ENCODE data around the gene TRMO. TPM values are rescaled to one million over a fixed set of nuclear protein-coding genes. Genes with fewer than 3 reads are reported as not detected.

Gene TRMO
- 12.1 and 13.0 TPM in 2 replicates for total RNA-seq

GRCh38 chr9:97921959-97922724 lies at the start of gene TRMO:
Gene TRMO (minus strand): TSS chr9:97922500. CDS start chr9:97922493, 7 bp downstream.

GRCh38 chr9:97938081-97938644 lies 15.9 kb upstream of the TRMO start, which contains the start of gene HEMGN:
Gene HEMGN (minus strand): TSS chr9:97938172. CDS start chr9:97938136, 36 bp downstream.

Other genes with a start within 250 kb of the TRMO start
- gene XPA, start 225.2 kb downstream of the TRMO start, total RNA-seq = 5.2 and 6.2 TPM in 2 replicates
- gene FOXE1, start 69.3 kb downstream of the TRMO start, total RNA-seq = 0.07 TPM in 1 of 2 replicates, not detected in the other
- not detected in 2 replicates for gene HEMGN, start 15.7 kb upstream of the TRMO start, total RNA-seq
- gene ANP32B, start 60.8 kb upstream of the TRMO start, total RNA-seq = 9.2 and 12.9 TPM in 2 replicates
- gene NANS, start 134.2 kb upstream of the TRMO start, total RNA-seq = 39.6 and 42.0 TPM in 2 replicates
- 2.6 and 7.3 TPM in 2 replicates for gene TRIM14, start 196.7 kb upstream of the TRMO start, total RNA-seq

Data from smooth muscle cell of the pulmonary artery (primary cell).